GM18868 (cell line): ENCODE results near the gene TRAP1.

Source experiments
- ATAC-seq: cut with Tn5 transposase; IDR thresholded peaks from one replicate; pipeline ENCODE4 v1.9.1; 2021; ENCODE audit warnings: mild to moderate bottlenecking, moderate library complexity; ENCODE audit not compliant: unreplicated experiment

The TRAP1 gene

DNA sequence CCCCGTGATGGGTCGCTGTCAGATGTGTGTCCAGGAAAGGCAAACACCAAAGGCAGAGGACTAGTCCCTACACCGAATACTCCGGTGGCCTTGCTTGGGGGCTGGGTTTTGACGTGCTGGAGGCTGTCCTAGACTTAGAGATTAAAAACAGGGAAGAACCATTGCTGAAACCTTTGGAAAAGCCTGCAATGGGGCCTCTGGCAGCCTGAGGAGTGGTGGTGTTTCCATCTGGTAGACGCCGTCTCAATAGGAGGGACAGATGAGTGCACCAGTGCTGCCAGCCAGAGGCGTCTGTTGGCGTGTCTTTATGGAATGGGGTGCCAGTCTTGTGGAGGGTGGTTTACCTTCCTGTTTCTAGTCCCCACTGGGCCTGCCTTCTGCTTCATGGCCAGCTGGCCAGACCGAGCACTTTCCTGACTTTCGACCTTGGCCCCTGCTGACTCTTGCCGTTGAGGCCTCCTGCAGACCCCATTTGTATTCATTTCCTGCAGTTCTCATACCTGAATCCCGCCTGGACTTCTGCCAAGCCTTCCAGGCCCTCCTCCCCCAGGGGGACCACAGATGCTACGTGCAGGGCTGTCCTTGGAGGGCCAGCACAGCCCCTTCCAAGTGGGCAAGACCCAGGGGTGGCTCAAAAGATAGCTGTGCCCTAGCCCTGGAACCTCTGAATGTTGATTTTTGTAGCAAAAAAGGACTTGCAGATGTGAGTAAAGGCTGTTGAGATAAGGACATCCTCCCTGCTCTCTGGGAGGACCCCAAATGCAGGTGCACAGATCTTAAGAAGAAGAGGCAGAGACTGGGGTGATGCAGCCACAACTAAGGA, 64.7 kb downstream of the TRAP1 start:
- no peak for ATAC-seq

- no peak for ATAC-seq
Observed at GRCh38 chr16:3651461-3652372, 65.6 kb downstream of the TRAP1 start.

GRCh38 chr16:3650631-3651265, 66.6 kb downstream of the TRAP1 start:
- no peak for ATAC-seq

DNA sequence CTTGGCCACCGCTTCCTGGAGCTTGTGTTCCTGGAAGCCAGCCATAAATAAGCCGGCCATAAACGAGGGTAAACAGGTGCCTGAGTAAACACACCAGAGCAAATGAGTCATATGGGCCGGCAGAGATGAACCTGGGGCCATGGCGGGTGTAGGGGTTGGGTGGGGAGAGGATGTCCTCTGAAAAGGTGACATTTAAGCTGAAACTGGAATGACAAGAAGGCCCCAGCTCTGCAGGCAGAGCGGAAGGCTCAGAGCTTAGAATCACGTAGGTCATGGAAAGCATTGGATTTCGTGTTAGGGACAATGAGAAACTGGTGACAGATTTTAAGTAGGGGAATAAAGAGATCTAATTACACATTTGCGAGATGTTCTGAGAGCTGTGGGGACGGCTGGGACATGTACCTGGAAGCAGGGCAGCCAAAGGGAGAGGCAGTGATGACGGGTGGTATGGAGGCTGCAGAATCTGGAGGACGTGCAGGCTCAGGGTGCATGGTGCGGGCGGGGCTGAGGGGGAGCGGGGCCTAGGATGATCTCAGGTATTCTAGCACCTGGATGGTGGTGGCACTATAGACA, 70.9 kb downstream of the TRAP1 start:
- no peak for ATAC-seq

DNA sequence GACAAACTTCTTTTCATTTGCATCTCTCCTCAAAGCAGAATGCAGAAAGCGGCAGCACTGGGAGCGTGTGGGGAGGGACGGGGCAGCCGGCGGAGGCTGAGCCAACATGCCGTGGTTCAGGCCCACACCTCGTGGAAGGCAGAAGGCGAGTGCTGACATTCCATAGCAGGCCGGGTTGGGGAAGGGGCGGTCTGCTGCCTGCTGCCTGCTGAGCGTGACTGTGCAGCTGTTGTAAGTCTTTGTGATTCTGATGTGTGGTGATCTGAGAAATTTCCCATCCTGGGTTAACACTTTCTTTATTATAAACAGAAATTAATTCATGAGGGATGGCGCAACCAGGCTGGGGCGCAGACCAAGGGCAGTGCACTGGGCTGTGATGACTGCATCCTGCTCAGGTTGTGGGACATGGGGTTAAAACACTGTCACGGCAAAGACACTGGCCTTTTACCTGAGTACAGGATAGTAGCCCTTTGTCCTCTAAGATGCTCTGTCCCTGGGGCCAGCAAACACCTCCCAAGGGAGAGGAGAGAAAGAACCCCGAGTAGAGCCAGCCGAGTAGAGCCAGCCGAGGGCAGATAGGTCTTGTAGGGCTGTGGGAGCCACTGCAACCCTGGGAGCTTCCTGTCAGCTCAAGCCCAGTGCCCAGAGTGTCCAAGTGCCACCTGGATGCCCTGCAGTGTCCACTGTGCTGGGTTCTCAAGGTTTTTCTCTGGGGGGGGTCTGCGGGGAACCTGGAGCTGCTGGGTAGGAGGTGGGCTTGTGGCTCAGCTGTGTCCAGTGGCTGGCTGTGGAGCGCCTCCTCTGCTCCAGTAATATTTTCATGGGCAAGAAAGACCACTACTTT, 71.6 kb downstream of the TRAP1 start:
- no peak for ATAC-seq

DNA sequence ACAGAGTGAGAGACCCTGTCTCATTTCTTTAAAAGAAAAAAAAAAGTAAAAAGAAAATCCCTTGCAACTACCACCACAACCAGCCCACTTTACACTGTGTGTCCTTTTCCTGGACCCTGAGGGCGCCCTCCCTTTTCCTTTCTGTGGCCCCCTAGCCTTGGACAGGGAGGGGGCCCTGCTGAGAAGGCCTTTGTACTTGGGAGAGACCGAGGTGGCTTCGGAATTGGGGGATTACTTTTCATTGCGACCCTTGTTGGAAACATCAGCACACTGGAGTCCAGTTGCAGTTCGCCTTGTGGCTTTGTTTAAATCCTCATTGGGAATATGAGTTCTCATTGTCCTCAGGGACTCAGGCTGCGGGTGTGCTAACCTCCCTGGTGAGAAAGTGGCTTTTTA, 72.2 kb downstream of the TRAP1 start:
- ATAC-seq, result no peak

DNA sequence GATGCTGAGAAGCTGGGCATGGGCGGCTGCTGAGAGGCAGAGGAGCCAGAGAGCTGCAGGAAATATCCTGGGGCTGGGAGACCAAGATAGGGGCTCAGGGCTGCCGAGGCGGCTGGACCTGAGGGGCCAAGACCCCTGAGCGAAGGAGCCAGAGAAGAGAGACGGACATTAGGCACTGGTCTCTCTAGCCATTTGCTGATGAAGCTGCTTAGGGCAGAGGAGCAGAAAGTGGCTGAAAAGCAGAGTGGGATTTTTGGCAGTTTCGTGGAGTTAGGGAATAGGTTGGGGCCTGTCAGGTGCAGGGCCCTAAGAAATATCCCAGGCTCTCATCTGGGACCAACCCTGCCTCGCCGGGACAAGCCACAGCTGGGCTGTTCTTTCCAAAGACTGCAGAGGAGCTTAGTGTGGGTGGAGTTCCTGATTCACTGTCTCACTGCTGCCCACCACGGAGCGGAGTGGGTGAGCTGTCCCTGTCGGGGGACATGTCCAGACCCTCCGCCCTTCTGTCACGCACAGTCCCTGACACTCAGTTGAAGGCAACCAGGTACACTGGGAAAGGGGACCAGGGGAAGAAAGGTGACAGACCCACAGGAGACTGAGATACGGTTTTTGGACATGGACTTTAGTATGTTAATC, 74.1 kb downstream of the TRAP1 start:
- no peak for ATAC-seq

DNA sequence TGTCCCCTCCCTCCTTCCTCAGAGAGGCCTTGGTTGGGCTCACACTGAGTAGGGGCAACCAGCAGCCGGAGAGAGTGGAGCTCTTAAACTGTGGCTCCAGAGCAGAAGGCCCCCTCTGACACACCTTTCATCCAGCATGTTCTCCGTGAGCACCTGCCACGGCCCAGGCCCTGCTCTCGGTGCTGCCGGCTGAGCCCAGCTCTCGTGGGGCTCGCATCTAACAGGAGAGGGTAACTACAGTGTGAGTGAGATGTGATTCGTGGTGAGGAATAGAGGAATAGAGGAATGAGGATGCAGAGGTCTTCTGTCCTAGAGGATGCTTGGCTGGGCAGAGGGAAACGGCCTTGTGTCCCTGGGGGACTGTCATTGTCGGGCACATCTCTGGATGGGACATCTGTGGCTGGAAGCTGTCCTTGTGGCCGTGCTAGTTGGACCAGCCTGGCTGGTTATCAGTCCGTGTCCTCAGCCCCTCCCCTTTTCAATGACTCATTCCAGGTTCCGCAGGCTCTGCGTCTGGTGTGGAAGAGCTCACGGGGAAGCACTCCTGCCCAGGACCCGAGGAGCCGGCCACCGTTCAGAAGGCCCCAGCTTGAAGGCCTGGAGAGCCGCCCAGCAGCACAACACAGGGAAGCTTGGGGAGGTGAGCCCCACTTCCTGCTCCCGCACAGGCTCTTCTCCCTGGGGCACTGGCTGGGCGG, 74.8 kb downstream of the TRAP1 start:
- ATAC-seq, result no peak

- ATAC-seq, result no peak
Observed at GRCh38 chr16:3641801-3642396, 75.4 kb downstream of the TRAP1 start.

GRCh38 chr16:3640632-3641501, 76.5 kb downstream of the TRAP1 start:
- ATAC-seq, result no peak

GRCh38 chr16:3640207-3640606, 77.1 kb downstream of the TRAP1 start:
- ATAC-seq, result no peak

GRCh38 chr16:3638916-3639644, 78.2 kb downstream of the TRAP1 start:
- ATAC-seq, result no peak

DNA sequence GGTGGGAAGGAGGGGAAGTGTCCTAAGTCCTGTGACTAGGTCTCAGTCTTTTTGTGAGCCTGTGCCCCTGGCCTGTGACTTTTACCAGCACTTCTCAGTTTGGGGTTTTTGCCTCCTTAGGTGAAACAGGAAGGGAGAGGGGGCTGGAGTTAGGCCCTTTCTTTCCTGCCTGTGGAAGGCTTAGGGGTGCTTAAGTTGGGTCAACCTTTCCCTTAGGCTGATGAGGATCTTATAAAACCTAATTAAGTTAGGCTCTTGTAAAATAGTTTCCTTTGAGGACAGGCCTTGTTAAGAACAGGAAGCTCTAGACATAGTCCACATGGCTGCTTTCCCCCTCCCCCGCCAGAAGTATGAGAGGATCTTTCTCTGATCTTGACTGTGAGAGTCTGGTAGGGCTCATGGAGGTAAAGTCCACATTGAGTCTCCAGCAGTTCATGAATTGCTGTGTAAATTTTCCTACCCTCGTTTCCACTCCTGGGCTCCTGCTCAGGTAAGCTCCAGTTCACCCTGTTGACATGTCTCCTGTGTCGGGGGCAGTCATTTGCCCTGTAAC, 79.9 kb downstream of the TRAP1 start:
- ATAC-seq, result no peak

DNA sequence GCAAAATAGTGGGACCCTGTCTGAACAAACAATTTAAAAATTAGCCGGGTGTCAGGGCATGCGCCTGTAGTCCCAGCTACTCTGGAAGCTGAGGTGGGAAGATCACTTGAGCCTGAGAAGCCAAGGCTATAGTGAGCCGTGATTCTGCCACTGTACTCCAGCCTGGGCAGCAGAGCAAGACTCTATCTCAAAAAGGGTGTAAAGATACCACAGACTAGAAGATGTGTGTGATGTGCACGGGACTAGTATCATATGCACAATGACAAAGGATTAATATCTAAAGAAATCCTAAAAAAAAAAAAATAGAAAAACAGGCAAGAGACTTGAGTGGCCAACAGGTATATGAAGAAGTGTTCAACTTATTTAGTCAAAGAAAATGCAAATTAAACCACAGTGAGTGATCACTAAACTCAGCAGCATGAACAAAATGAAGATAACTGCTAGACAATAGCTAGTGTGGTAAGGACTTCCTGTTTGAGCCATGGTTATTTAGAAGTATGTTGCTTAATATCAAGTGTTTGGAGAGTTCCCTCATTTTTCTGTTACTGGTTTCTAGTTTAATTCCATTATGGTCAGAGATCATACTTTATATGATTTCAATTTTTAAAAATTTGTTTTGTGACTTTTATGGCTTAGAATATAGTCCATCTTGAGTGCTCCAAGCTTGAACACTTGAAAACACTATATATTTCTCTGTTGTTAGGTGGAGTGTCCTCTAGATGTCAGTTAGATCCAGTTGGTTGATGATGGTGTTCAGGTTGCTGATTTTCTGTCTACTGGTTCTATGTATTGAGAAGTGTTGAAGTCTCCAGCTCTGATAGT, 91.2 kb downstream of the TRAP1 start:
- no peak for ATAC-seq

- no peak for ATAC-seq
Observed at GRCh38 chr16:3625331-3625730, 92.0 kb downstream of the TRAP1 start.

DNA sequence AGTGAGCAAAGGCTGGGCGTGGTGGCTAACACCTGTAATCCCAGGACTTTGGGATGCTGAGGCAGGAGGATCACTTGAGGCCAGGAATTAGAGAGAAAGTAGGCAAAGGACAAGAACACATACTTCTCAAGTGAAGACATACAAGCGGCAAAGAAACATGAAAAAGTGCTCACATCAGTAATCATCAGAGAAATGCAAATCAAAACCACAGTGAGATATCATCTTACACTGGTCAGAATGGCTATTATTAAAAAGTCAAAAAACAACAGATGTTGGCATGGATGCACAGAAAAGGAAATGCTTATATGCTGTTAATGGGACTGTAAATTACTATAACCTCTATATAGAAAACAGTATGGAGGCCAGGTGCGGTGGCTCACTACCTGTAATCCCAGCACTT, 93.7 kb downstream of the TRAP1 start:
- no peak for ATAC-seq
